Neural cell (in vitro differentiated cells): ENCODE measurements around the gene LILRA1. TPM values are rescaled to one million over a fixed set of nuclear protein-coding genes. Genes with fewer than 3 reads are reported as not detected.
"Not testable (repeated sequence)": the region's sequence is repeated elsewhere in the genome, so short reads cannot be mapped to it uniquely, and the experiment has no call there.

Source experiments
- H2AFZ ChIP-seq: fragments of 200-600, 300-800 bp; sonication (generic), shearing (Covaris generic); 2 replicates; pipeline ENCODE4 v1.6.0; 2014; ENCODE audit warnings: low read depth, mild to moderate bottlenecking, antibody characterized with exemption, low read length, moderate library complexity
- H3F3A ChIP-seq: fragments of 200-600 bp; shearing (Covaris generic); 2 replicates; pipeline ENCODE4 v1.6.1; 2016; ENCODE audit warnings: mild to moderate bottlenecking, moderate library complexity, mixed read lengths, antibody characterized with exemption, low read length; ENCODE audit not compliant: insufficient read depth, poor library complexity, severe bottlenecking
- H3K27ac ChIP-seq: fragments of 200-600, 300-800 bp; sonication (generic), shearing (Covaris generic); 2 replicates; pipeline ENCODE4 v1.5.1; 2014; ENCODE audit warnings: mild to moderate bottlenecking, low read length, moderate library complexity
- H3K27me3 ChIP-seq: fragments of 300-800, 200-600 bp; sonication (generic), shearing (Covaris generic); 2 replicates; pipeline ENCODE4 v1.6.0; 2014; ENCODE audit warnings: mild to moderate bottlenecking, low read depth, low read length, moderate library complexity; ENCODE audit not compliant: insufficient read depth
- H3K36me3 ChIP-seq: fragments of 300-800, 200-600 bp; sonication (generic), shearing (Covaris generic); 2 replicates; pipeline ENCODE4 v1.5.1; 2014; ENCODE audit warnings: mild to moderate bottlenecking, antibody characterized with exemption, low read length, moderate library complexity; ENCODE audit not compliant: insufficient read depth
- H3K4me2 ChIP-seq: fragments of 300-800, 200-600 bp; sonication (generic), shearing (Covaris generic); 2 replicates; pipeline ENCODE4 v1.6.0; 2014; ENCODE audit warnings: mild to moderate bottlenecking, low read length
- H3K4me3 ChIP-seq: fragments of 300-800, 200-600 bp; sonication (generic), shearing (Covaris generic); 2 replicates; pipeline ENCODE4 v1.5.1; 2014; ENCODE audit warnings: mild to moderate bottlenecking, low read length, moderate library complexity
- H3K79me2 ChIP-seq: fragments of 200-600 bp; shearing (Covaris generic); replicated peaks from 2 replicates; pipeline ENCODE4 v1.6.0; 2014; ENCODE audit warnings: mild to moderate bottlenecking, low read length, moderate library complexity; ENCODE audit not compliant: insufficient read depth
- H3K9ac ChIP-seq: fragments of 300-800, 200-600 bp; sonication (generic), shearing (Covaris generic); 2 replicates; pipeline ENCODE4 v1.6.1; 2016; ENCODE audit warnings: mild to moderate bottlenecking, low read length, mixed read lengths
- H3K9me2 ChIP-seq: fragments of 200-600 bp; shearing (Covaris generic); 2 replicates; pipeline ENCODE4 v1.6.1; 2016; ENCODE audit warnings: mild to moderate bottlenecking, low read length, mixed read lengths; ENCODE audit not compliant: insufficient read depth
- H3K9me3 ChIP-seq: fragments of 200-600, 300-800 bp; sonication (generic), shearing (Covaris generic); 2 replicates; pipeline ENCODE4 v1.6.1; 2016; ENCODE audit warnings: mild to moderate bottlenecking, mixed run types, low read length, moderate library complexity, mixed read lengths
- H4K20me1 ChIP-seq: fragments of 200-600 bp; shearing (Covaris generic); 2 replicates; pipeline ENCODE4 v1.6.1; 2016; ENCODE audit warnings: mild to moderate bottlenecking, mixed run types; ENCODE audit not compliant: insufficient read depth
- CTCF ChIP-seq: fragments of 450-650 bp; IDR thresholded peaks from 2 replicates; pipeline ENCODE4 v1.5.1; 2014; ENCODE audit warnings: antibody characterized with exemption, mild to moderate bottlenecking, moderate library complexity; ENCODE audit not compliant: poor library complexity, severe bottlenecking
- EP300 ChIP-seq: fragments of 450-650 bp; conservative IDR thresholded peaks from 2 replicates; pipeline ENCODE4 v1.6.1; 2014; ENCODE audit warnings: antibody characterized with exemption, mild to moderate bottlenecking, moderate library complexity; ENCODE audit not compliant: poor library complexity, severe bottlenecking
- EZH2 ChIP-seq: fragments of 200-600, 300-800 bp; shearing (Covaris generic), sonication (generic); IDR thresholded peaks from 2 replicates; pipeline ENCODE4 v1.6.1; 2014; ENCODE audit warnings: antibody characterized with exemption, low read length, borderline replicate concordance, mild to moderate bottlenecking; ENCODE audit not compliant: insufficient read depth, poor library complexity, severe bottlenecking
- MXI1 ChIP-seq: fragments of 450-650 bp; conservative IDR thresholded peaks from 2 replicates; pipeline ENCODE4 v1.6.1; 2014; ENCODE audit warnings: antibody characterized with exemption, mild to moderate bottlenecking; ENCODE audit not compliant: poor library complexity, severe bottlenecking
- POLR2AphosphoS5 ChIP-seq: IDR thresholded peaks from 2 replicates; pipeline ENCODE4 v1.6.1; 2012
- RAD21 ChIP-seq: fragments of 450-650 bp; conservative IDR thresholded peaks from 2 replicates; pipeline ENCODE4 v1.6.1; 2014; ENCODE audit warnings: antibody characterized with exemption, mild to moderate bottlenecking, moderate library complexity
- REST ChIP-seq: IDR thresholded peaks from 2 replicates; pipeline ENCODE4 v1.6.1; 2012; ENCODE audit warnings: borderline replicate concordance
- SMC3 ChIP-seq: fragments of 450-650 bp; conservative IDR thresholded peaks from 2 replicates; pipeline ENCODE4 v1.6.1; 2014; ENCODE audit warnings: antibody characterized with exemption, mild to moderate bottlenecking, moderate library complexity; ENCODE audit not compliant: poor library complexity
- TAF1 ChIP-seq: IDR thresholded peaks from 2 replicates; pipeline ENCODE4 v1.6.1; 2012; ENCODE audit warnings: low read depth
- polyA plus RNA-seq: library from polyadenylated mRNA; depleted of rRNA; stranded (reverse); fragments of >200 nt; gene quantifications from 2 replicates; pipeline ENCODE4 v1.2.3, GENCODE V29; 2014

Gene LILRA1
- polyA plus RNA-seq, 1 donor from 2014 or later = not detected

- H3K4me2 ChIP-seq = no peak overlapping the region
- H3K36me3 ChIP-seq = no peaks in the 10 kb centered on the region
- no peaks in the 10 kb centered on the region for H3K27me3 ChIP-seq
- TF ChIP-seq EZH2 = no peak
- no peak for TF ChIP-seq EP300
- no peak for TF ChIP-seq TAF1
- no peak for TF ChIP-seq MXI1
- TF ChIP-seq CTCF = no peak
- TF ChIP-seq RAD21 = no peak
- no peak for TF ChIP-seq SMC3
- no peak for TF ChIP-seq POLR2AphosphoS5
- TF ChIP-seq REST = no peak
- no peaks in the 10 kb centered on the region for H4K20me1 ChIP-seq
- H3K27ac ChIP-seq = no peak overlapping the region
- no peaks in the 10 kb centered on the region for H3K9me2 ChIP-seq
- H3K9me3 ChIP-seq = no peaks in the 10 kb centered on the region
- no peak overlapping the region for H3K9ac ChIP-seq
- no peaks in the 10 kb centered on the region for H3K79me2 ChIP-seq
- no peaks in the 10 kb centered on the region for H3F3A ChIP-seq
- H2AFZ ChIP-seq = no peak overlapping the region
- no peak overlapping the region for H3K4me3 ChIP-seq
Observed at GRCh38 chr19:54574527-54575056, 18.8 kb upstream of the LILRA1 start.

GRCh38 chr19:54575205-54575604 is 18.2 kb upstream of the LILRA1 start:
- not testable (repeated sequence) for H3K9ac ChIP-seq, H3K4me3 ChIP-seq, H4K20me1 ChIP-seq, H3K27ac ChIP-seq, H3K27me3 ChIP-seq, H3K4me2 ChIP-seq, H3F3A ChIP-seq, H2AFZ ChIP-seq, H3K79me2 ChIP-seq, H3K9me2 ChIP-seq, H3K36me3 ChIP-seq, H3K9me3 ChIP-seq

GRCh38 chr19:54576411-54576976 is 16.9 kb upstream of the LILRA1 start:
- Histone ChIP-seq H3K4me2 (no peak overlapping the region), H3K27ac (no peak overlapping the region), H3K9me2 (no peaks in the 10 kb centered on the region), H3K79me2 (no peaks in the 10 kb centered on the region), H2AFZ (no peak overlapping the region), H3K36me3 (no peaks in the 10 kb centered on the region), H3K27me3 (no peaks in the 10 kb centered on the region), H3F3A (no peaks in the 10 kb centered on the region), H4K20me1 (no peaks in the 10 kb centered on the region), H3K9me3 (no peaks in the 10 kb centered on the region), H3K9ac (no peak overlapping the region), H3K4me3 (no peak overlapping the region)
- TF ChIP-seq SMC3 (no peak), CTCF (no peak), RAD21 (no peak), POLR2AphosphoS5 (no peak), TAF1 (no peak)
